OCI-LY1 (cell line): ENCODE results near the gene LSM11.

Experiments
- H2AFZ ChIP-seq: fragments of 200-600 bp; sonication (generic), shearing (Covaris generic); 2 replicates; pipeline ENCODE4 v1.6.0; 2014; ENCODE audit warnings: antibody characterized with exemption, mild to moderate bottlenecking, low read length
- H3F3A ChIP-seq: fragments of 200-600 bp; sonication (generic), shearing (Covaris generic); 2 replicates; pipeline ENCODE4 v1.6.0; 2014; ENCODE audit warnings: mild to moderate bottlenecking, antibody characterized with exemption, low read length, moderate library complexity; ENCODE audit not compliant: insufficient read depth
- H3K27ac ChIP-seq: fragments of 200-600 bp; sonication (generic); 2 replicates; pipeline ENCODE4 v1.5.1; 2014; ENCODE audit warnings: low read length, mixed run types, mild to moderate bottlenecking, low read depth; ENCODE audit not compliant: poor library complexity, severe bottlenecking
- H3K27me3 ChIP-seq: fragments of 200-600 bp; sonication (generic); 2 replicates; pipeline ENCODE4 v1.6.0; 2014; ENCODE audit warnings: antibody characterized with exemption, mild to moderate bottlenecking, low read length, moderate library complexity; ENCODE audit not compliant: insufficient read depth
- H3K36me3 ChIP-seq: fragments of 200-600 bp; sonication (generic); 2 replicates; pipeline ENCODE4 v1.6.1; 2014; ENCODE audit warnings: mild to moderate bottlenecking, antibody characterized with exemption, low read length, moderate library complexity, mixed read lengths; ENCODE audit not compliant: insufficient read depth
- H3K4me1 ChIP-seq: fragments of 200-600 bp; sonication (generic); 2 replicates; pipeline ENCODE4 v1.5.1; 2014; ENCODE audit warnings: mild to moderate bottlenecking, low read length, moderate library complexity; ENCODE audit not compliant: insufficient read depth, severe bottlenecking
- H3K4me2 ChIP-seq: fragments of 200-600 bp; sonication (generic), shearing (Covaris generic); 2 replicates; pipeline ENCODE4 v1.6.1; 2014; ENCODE audit warnings: low read length
- H3K4me3 ChIP-seq: fragments of 200-600 bp; sonication (generic); 2 replicates; pipeline ENCODE4 v1.5.1; 2014; ENCODE audit warnings: low read length, low read depth, mild to moderate bottlenecking, mixed read lengths; ENCODE audit not compliant: poor library complexity, severe bottlenecking
- H3K79me2 ChIP-seq: fragments of 200-600 bp; shearing (Covaris generic); 2 replicates; pipeline ENCODE4 v1.6.1; 2016; ENCODE audit warnings: mixed run types, low read length, mixed read lengths; ENCODE audit not compliant: insufficient read depth
- H3K9ac ChIP-seq: fragments of 200-600 bp; sonication (generic), shearing (Covaris generic); 2 replicates; pipeline ENCODE4 v1.6.1; 2014; ENCODE audit warnings: mild to moderate bottlenecking, low read length, mixed read lengths
- H3K9me2 ChIP-seq: fragments of 200-600 bp; sonication (generic), shearing (Covaris generic); 2 replicates; pipeline ENCODE4 v1.6.1; 2014; ENCODE audit warnings: low read depth, mild to moderate bottlenecking, low read length, mixed read lengths
- H3K9me3 ChIP-seq: fragments of 200-600 bp; shearing (Covaris generic); 2 replicates; pipeline ENCODE4 v1.6.1; 2014; ENCODE audit warnings: low read length, mixed read lengths
- H4K20me1 ChIP-seq: fragments of 200-600 bp; sonication (generic), shearing (Covaris generic); 2 replicates; pipeline ENCODE4 v1.6.0; 2016; ENCODE audit warnings: mild to moderate bottlenecking, low read length; ENCODE audit not compliant: insufficient read depth
- EZH2 ChIP-seq: fragments of 200-600 bp; sonication (generic), shearing (Covaris generic); IDR thresholded peaks from 2 replicates; pipeline ENCODE4 v1.8.0; 2017; ENCODE audit warnings: borderline replicate concordance, mixed run types, mild to moderate bottlenecking, antibody characterized with exemption, low read length, moderate library complexity, mixed read lengths
- TF ChIP-seq, protein P1 (sequence below): fragments of 200-600 bp; sonication (generic), shearing (Covaris generic); IDR thresholded peaks from 2 replicates; pipeline ENCODE4 v1.5.1; 2017; ENCODE audit warnings: mild to moderate bottlenecking, antibody characterized with exemption, low read length, moderate library complexity, mixed read lengths

The LSM11 gene

DNA sequence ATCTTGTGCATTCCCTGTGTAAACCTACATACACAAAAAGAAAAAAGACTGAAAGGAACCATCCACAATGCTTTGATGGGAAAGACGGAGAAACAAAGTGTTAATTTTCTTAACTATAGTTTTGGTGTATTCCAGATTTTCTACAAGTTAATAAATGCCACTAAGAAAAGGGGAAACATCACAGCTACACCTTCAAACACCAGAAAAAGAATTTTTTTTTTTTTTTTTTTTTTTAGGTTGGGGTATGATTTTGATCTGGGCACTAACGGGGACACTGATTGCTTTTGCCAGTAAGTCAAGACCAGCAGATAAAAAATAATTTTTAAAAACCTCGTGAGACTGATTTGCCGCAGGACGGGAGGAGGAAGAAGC lies 12.6 kb upstream of the LSM11 start:
- Histone ChIP-seq H3K4me3 (peak overlapping the region; percentile 64), H2AFZ (peak overlapping the region; percentile 71), H3K9me2 (no peaks in the 10 kb centered on the region), H3K4me1 (peaks cover 21% of the 10 kb centered on the region), H3K27me3 (no peaks in the 10 kb centered on the region), H3K9ac (peak overlapping the region; percentile 68), H3K79me2 (no peaks in the 10 kb centered on the region), H3K4me2 (peak overlapping the region; percentile 78), H3K27ac (no peak overlapping the region), H4K20me1 (no peaks in the 10 kb centered on the region), H3K36me3 (peaks cover 4% of the 10 kb centered on the region), H3K9me3 (no peaks in the 10 kb centered on the region), H3F3A (no peaks in the 10 kb centered on the region)
- TF ChIP-seq EZH2, result no peak
- TF ChIP-seq, protein P1, sequence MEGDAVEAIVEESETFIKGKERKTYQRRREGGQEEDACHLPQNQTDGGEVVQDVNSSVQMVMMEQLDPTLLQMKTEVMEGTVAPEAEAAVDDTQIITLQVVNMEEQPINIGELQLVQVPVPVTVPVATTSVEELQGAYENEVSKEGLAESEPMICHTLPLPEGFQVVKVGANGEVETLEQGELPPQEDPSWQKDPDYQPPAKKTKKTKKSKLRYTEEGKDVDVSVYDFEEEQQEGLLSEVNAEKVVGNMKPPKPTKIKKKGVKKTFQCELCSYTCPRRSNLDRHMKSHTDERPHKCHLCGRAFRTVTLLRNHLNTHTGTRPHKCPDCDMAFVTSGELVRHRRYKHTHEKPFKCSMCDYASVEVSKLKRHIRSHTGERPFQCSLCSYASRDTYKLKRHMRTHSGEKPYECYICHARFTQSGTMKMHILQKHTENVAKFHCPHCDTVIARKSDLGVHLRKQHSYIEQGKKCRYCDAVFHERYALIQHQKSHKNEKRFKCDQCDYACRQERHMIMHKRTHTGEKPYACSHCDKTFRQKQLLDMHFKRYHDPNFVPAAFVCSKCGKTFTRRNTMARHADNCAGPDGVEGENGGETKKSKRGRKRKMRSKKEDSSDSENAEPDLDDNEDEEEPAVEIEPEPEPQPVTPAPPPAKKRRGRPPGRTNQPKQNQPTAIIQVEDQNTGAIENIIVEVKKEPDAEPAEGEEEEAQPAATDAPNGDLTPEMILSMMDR, result no peak

DNA sequence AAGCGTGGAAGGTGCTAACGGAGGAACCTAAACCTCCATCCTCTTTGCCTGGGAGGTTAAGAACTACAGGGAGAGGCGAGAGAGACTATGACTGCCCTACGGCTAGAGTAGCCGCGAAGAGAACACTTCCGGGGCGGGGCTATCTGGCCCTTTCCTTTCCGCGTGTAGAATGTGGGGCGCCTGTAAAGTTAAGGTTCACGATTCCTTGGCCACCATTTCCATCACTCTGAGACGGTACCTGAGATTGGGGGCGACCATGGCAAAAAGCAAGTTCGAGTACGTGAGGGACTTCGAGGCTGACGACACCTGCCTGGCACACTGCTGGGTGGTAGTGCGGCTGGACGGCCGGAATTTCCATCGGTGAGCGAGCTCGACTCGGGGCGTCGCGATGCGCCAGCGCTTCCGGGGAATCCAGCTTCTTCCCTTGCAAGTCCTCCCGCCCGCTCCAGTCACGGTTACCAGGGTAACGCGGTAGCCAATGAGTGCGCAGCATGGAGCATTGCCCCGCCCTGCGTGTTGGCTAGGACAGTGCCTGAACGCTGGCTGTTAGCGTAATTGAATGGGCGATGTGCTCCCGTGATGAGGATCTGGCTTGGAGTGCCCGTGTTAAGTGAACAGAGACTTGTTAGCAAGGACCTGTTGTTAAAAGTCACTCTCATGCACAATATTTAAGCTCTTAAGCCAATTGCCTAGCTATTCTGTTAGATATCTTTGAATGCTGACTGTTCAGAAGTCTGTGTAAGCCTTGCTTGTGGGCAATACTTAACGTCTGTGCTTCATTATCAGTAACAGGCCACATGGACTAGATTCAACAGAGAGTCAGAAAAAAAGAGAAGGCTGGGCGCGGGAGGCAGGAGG lies 12.0 kb upstream of the LSM11 start, which contains the start of gene THG1L:
THG1L (plus strand) TSS at position 149 of the 858 bp plus-strand sequence; CDS start at position 170, 21 bp downstream.
- peaks cover 21% of the 10 kb centered on the region for H3K4me1 ChIP-seq
- H3K27me3 ChIP-seq, result no peaks in the 10 kb centered on the region
- H4K20me1 ChIP-seq, result no peaks in the 10 kb centered on the region
- H3K79me2 ChIP-seq, result no peaks in the 10 kb centered on the region
- no peaks in the 10 kb centered on the region for H3K9me2 ChIP-seq
- H3K9me3 ChIP-seq, result no peaks in the 10 kb centered on the region
- H3K4me2 ChIP-seq, result peak within 1 kb of the TSS; percentile 78
- H2AFZ ChIP-seq, result peak within 1 kb of the TSS; percentile 71
- peak within 1 kb of the TSS; percentile 67 for H3K27ac ChIP-seq
- H3F3A ChIP-seq, result no peaks in the 10 kb centered on the region
- H3K36me3 ChIP-seq, result peaks cover 7% of the 10 kb centered on the region
- peak within 1 kb of the TSS; percentile 64 for H3K4me3 ChIP-seq
- peak within 1 kb of the TSS; percentile 68 for H3K9ac ChIP-seq
- TF ChIP-seq, protein P1, result no peak
- TF ChIP-seq EZH2, result no peak

GRCh38 chr5:157732130-157732514 lies 11.4 kb upstream of the LSM11 start:
- Histone ChIP-seq H3K9me3 (no peaks in the 10 kb centered on the region), H2AFZ (no peak overlapping the region), H3K4me3 (peak overlapping the region; percentile 64), H3K4me1 (peaks cover 21% of the 10 kb centered on the region), H3K27me3 (no peaks in the 10 kb centered on the region), H4K20me1 (no peaks in the 10 kb centered on the region), H3K79me2 (no peaks in the 10 kb centered on the region), H3K36me3 (peaks cover 10% of the 10 kb centered on the region), H3K9me2 (no peaks in the 10 kb centered on the region), H3K27ac (no peak overlapping the region), H3K4me2 (peak overlapping the region; percentile 78), H3K9ac (no peak overlapping the region; the same call in 1 of the 2 replicates), H3F3A (no peaks in the 10 kb centered on the region)
- TF ChIP-seq, protein P1, result no peak
- no peak for TF ChIP-seq EZH2
